NCI-H526 (cell line): ENCODE results near the gene VEGFA.

Source experiments
- DNase-seq, 2 experiments: peaks; one replicate each; lab custom pipeline; 2025; lab: John Stamatoyannopoulos, UW

VEGFA gene

DNA sequence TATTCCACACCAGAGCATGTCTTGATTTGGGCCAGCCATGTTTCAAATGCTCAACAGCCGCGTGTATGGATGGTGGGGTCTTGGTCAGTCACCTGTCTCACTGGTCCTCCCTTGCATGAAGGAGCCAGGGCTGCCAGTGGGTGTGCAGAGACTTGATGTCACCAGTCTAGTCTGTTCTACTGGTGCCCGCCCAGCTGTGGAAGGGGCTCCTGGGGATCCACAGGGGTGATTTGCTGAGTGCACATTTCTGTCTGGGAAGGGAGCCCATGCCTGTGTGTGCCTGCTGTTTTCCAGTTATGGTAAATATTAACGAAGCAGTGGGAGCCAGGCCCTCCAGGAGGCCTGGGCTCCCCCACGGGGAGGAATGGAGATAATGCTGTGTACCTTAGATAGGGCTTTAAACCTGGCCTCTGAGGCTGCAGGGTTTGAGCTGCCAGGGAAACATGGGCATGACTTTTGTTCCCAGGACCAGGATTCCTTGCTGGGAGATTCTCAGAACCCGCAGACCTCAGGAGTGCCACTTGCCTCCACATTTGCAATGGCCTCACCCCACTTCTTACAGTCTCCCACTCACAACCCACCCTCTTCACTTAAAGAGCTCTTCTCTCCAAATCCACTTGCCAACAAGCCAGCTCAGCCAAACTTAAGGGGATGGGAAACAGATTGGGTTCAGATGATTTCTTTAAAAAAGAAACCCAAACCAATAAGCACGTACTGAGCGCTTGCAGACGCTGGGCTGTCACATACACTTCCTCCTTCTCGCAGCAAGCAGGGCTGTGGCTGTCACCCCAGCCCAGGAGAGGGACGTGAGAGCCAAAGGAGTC is 54.1 kb downstream of the VEGFA start:
- DNase-seq = no peak

GRCh38 chr6:43824703-43825064 is 54.7 kb downstream of the VEGFA start:
- DNase-seq = peak in 1 of 2 experiments; percentile 16

GRCh38 chr6:43825187-43826115 is 55.4 kb downstream of the VEGFA start:
- no peak for DNase-seq

- no peak for DNase-seq
These were observed 56.7 kb downstream of the VEGFA start for GRCh38 chr6:43826730-43827129.

DNA sequence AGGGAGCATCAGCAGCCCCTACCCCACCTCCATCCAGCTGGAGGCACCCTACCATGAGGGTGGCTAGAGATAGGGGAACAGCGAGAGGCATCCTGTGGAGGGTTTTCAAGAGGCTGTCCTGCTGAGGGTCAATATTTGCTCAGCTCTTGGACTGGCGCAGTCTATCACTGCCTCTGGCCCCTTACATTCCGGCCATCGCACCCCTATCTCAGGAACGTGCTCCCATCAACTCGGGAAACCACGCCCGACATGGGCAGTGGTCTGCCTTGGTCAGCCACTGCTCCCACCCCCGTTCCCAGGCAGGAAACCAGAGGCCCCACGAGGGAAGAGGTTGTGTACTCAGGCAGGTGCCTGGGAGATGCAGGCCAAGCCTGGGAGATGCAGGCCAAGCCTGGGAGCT is 57.9 kb downstream of the VEGFA start:
- DNase-seq = no peak

DNA sequence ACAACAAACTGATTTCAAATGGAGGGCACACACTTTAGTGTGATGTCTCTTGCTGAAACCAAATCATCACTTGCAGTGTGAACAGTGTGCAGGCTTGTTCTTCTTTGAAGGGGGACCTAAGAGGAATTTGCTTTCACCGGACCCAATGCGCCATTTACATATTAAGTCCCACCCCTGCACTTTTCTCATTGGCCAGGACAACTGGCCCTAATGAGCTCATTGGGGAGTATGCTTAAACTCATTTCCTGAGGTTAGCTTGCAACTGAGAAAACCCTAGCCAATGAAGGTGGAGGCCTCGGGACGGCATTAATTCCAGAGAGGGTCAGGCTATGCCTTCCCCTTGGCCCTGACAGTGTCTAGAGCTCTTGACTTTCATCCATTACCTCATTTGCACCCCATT is 58.7 kb downstream of the VEGFA start:
- peak in 1 of 2 experiments; percentile 6 for DNase-seq

DNA sequence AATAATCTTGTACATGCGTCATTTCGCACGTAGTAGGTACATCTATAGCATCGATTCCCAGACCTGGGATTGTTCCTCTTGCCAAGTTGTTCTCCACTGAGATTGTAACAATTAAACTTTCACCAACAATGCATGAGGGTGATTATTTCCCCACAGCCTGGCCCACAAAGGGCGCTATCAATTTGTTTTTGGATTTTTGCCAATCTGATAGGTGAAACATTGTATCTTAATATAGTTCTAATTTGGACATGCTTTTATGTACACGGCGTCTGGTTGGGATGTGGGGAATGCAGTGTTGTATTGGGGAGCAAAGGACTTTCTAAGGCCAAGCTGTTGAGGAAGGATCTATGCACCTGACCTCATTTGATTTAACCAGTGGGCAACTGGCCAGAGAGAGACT is 59.5 kb downstream of the VEGFA start:
- DNase-seq = no peak

- DNase-seq = no peak
These were observed 60.8 kb downstream of the VEGFA start for GRCh38 chr6:43830775-43831174.

GRCh38 chr6:43831191-43831590 is 61.2 kb downstream of the VEGFA start:
- no peak for DNase-seq

GRCh38 chr6:43833223-43833995 is 63.4 kb downstream of the VEGFA start:
- no peak for DNase-seq

DNA sequence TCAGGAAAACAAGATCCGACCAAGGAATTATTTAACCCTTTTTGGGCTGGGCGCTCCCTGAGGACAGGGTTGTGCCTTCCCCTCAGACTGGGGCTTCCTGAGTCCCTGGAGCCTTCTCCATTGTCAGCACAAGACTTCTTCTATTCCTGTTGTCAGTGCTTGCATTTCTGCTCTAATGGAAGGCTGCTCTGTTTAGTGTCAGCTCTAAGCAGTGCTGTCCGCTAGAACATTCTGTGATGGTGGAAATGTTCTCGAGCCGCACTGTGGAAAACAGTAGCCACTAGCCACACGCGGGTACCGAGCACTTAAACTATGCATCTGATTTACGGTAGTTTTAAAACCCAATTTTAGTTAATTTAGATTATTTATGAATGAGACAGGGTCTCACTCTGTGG is 64.0 kb downstream of the VEGFA start:
- DNase-seq = no peak

DNA sequence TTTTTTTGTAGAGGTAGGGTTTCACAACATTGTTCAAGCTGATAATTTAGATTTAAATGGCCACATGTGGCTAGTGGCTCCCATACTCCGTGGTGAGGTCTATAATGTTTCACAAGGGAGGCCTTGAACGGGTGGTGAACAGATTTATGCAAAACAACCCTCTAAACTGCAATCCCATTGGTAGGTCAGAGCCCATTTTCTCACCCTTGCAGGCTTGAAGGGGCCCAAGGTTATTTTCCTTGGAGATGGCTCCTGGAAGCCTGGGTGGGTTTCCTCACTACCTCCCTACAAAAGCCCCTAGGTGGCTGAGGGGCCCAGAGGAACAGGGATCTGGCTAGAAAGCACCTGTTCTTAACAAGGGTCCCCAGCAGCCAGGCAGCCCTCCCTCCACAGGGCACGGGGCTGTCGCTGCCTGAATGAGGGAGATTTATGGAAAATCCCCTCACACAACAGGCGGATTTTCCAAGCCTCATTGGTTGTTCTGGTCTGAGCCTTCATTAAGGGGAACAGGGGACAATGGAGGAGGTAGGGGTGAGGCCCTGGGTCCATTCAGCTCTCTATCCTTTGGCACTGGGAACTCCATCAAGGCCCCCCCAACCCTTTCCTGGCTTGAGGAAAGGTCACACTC is 64.6 kb downstream of the VEGFA start:
- DNase-seq = no peak

DNA sequence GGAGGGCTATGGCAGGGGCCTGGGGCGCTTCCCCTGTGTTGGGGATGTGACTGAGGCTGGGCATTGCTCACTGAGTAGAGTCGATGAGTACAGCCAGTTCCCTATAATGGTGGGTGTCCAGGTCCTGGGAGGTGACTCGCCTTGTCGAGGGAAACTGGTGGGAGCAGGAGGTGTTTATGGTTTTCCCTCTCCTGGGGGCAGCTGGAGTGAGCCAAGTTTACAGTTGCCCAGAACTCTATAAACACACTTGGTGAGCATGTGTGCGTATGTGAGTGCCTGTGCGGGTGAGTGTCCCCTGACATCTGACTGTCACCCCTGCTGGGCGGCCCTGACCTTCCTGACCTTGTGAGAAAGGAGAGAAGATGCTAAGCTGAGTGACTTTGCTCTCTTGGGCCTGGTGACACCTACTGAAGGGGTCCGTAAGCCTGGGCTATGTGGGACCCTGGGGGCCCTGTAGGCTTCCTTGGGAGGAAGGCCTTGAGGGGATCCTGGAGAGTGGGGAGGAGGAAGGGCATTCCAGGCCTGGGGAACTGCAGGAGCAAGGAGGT is 65.9 kb downstream of the VEGFA start:
- DNase-seq = no peak
